Endothelial cell (in vitro differentiated cells): ENCODE measurements around the gene UTRN. TPM values are rescaled to one million over a fixed set of nuclear protein-coding genes. Genes with fewer than 3 reads are reported as not detected.

Experiments used
- DNase-seq: peaks from one replicate; pipeline ENCODE4 v3.0.0; 2021; ENCODE audit warnings: low spot score
- H3K27ac Mint-ChIP-seq: one replicate; pipeline ENCODE4 v1.8.0; 2021; ENCODE audit warnings: mixed read lengths, inconsistent platforms; ENCODE audit not compliant: unreplicated experiment
- H3K27me3 Mint-ChIP-seq: one replicate; pipeline ENCODE4 v1.8.0; 2021; ENCODE audit warnings: mild to moderate bottlenecking, moderate library complexity, mixed read lengths, inconsistent platforms; ENCODE audit not compliant: unreplicated experiment
- H3K36me3 Mint-ChIP-seq: one replicate; pipeline ENCODE4 v1.8.0; 2021; ENCODE audit warnings: mild to moderate bottlenecking, low read depth, mixed read lengths, inconsistent platforms; ENCODE audit not compliant: unreplicated experiment
- H3K4me1 Mint-ChIP-seq: one replicate; pipeline ENCODE4 v1.8.0; 2021; ENCODE audit warnings: mild to moderate bottlenecking, mixed read lengths, inconsistent platforms; ENCODE audit not compliant: unreplicated experiment
- H3K4me3 Mint-ChIP-seq: one replicate; pipeline ENCODE4 v1.8.0; 2021; ENCODE audit warnings: mild to moderate bottlenecking, mixed read lengths, inconsistent platforms; ENCODE audit not compliant: unreplicated experiment
- H3K9me3 Mint-ChIP-seq: one replicate; pipeline ENCODE4 v1.8.0; 2021; ENCODE audit warnings: mixed read lengths, inconsistent platforms; ENCODE audit not compliant: unreplicated experiment
- long read RNA-seq: library from polyadenylated mRNA; unstranded; transcript quantifications from one replicate; pipeline ENCODE4 v2.0.0, GENCODE V29; 2020; ENCODE audit not compliant: unreplicated experiment
- total RNA-seq: library from RNA; stranded (reverse); fragmentation: NEBNext Ultra II Directional; extraction: Animal tissue kit (Norgen Biotek cat#: 25700); gene quantifications from one replicate; pipeline ENCODE4 v1.2.1, GENCODE V29; 2021; ENCODE audit not compliant: unreplicated experiment
- TF ChIP-seq, protein P1 (sequence below): fragments of 200-600 bp; sonication (generic); IDR thresholded peaks from one replicate; pipeline ENCODE4 v1.5.0; 2021; ENCODE audit warnings: antibody characterized with exemption; ENCODE audit not compliant: unreplicated experiment

UTRN gene
- total RNA-seq, result 164 TPM
- long read RNA-seq, partial matches to known transcripts, result 7 of 17 reads
- long read RNA-seq, other reads (novel, unspliced or antisense), result 10 of 17 reads

DNA sequence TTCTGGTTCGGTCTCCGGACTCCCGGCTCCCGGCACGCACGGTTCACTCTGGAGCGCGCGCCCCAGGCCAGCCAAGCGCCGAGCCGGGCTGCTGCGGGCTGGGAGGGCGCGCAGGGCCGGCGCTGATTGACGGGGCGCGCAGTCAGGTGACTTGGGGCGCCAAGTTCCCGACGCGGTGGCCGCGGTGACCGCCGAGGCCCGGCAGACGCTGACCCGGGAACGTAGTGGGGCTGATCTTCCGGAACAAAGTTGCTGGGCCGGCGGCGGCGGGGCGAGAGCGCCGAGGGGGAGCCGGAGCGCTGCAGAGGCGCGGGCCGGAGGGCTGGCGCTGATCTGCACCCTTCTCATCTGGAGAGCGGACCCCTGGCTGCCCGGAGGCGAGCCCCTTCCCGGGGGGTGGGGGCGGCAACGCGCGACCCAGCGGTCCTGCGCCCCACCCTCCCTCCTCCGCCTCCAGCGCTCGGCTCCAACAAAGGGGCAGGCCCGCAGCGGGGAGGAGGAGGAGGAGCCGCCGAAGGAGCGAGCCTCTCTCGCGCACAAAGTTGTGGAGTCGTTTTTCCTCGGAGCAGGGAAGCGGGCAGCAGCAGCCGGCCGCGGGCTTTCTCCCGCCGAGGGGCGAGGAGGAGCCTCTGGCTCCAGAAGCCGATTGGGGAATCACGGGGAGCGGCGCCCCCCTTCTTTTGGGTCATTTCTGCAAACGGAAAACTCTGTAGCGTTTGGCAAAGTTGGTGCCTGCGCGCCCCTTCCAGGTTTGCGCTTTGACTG is at the start of gene UTRN:
Gene UTRN (plus strand): TSS at position 553 of the 765 bp plus-strand sequence. CDS start 6,494 bp downstream, outside the sequence.
- TF ChIP-seq, protein P1, sequence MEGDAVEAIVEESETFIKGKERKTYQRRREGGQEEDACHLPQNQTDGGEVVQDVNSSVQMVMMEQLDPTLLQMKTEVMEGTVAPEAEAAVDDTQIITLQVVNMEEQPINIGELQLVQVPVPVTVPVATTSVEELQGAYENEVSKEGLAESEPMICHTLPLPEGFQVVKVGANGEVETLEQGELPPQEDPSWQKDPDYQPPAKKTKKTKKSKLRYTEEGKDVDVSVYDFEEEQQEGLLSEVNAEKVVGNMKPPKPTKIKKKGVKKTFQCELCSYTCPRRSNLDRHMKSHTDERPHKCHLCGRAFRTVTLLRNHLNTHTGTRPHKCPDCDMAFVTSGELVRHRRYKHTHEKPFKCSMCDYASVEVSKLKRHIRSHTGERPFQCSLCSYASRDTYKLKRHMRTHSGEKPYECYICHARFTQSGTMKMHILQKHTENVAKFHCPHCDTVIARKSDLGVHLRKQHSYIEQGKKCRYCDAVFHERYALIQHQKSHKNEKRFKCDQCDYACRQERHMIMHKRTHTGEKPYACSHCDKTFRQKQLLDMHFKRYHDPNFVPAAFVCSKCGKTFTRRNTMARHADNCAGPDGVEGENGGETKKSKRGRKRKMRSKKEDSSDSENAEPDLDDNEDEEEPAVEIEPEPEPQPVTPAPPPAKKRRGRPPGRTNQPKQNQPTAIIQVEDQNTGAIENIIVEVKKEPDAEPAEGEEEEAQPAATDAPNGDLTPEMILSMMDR, result no peak
- no peaks in the 10 kb centered on the region for H3K36me3 Mint-ChIP-seq
- peak; percentile 80 for DNase-seq
- no peaks in the 10 kb centered on the region for H3K9me3 Mint-ChIP-seq
- peak within 1 kb of the TSS; percentile 57 for H3K27ac Mint-ChIP-seq
- peaks cover 8% of the 10 kb centered on the region for H3K4me1 Mint-ChIP-seq
- H3K27me3 Mint-ChIP-seq, result peaks cover 3% of the 10 kb centered on the region
- H3K4me3 Mint-ChIP-seq, result peak within 1 kb of the TSS; percentile 98

- TF ChIP-seq, protein P1, result no peak
- no peak overlapping the region for H3K27ac Mint-ChIP-seq
- H3K9me3 Mint-ChIP-seq, result no peaks in the 10 kb centered on the region
- no peaks in the 10 kb centered on the region for H3K27me3 Mint-ChIP-seq
- H3K4me1 Mint-ChIP-seq, result no peaks in the 10 kb centered on the region
- H3K36me3 Mint-ChIP-seq, result no peaks in the 10 kb centered on the region
- no peak for DNase-seq
- no peak overlapping the region for H3K4me3 Mint-ChIP-seq
Observed at GRCh38 chr6:144244688-144245087, 40.4 kb upstream of the UTRN start.

- TF ChIP-seq, protein P1, result no peak
- no peaks in the 10 kb centered on the region for H3K27me3 Mint-ChIP-seq
- H3K27ac Mint-ChIP-seq, result no peak overlapping the region
- H3K36me3 Mint-ChIP-seq, result no peaks in the 10 kb centered on the region
- no peak overlapping the region for H3K4me3 Mint-ChIP-seq
- H3K4me1 Mint-ChIP-seq, result no peaks in the 10 kb centered on the region
- no peak for DNase-seq
- no peaks in the 10 kb centered on the region for H3K9me3 Mint-ChIP-seq
Observed at GRCh38 chr6:144246988-144247387, 38.1 kb upstream of the UTRN start.

DNA sequence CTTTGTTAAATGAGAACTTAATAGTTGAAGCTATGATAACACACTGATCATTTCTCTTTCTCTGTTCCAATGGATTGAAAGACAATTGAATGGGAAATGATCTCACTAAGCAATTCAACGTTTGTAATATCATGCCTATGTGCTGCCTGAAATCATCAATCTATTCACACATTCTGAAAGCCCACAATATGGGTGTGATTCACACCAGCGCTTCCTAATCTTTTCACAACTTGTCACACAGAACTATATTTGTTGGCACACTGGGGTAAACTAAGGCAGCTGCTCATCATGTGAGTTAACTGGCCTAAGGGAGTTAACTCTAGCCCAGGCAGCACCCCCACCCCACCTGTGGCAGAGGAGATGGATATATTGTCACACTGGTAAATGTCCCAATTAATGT is 37.1 kb upstream of the UTRN start:
- Mint-ChIP-seq H3K36me3 (no peaks in the 10 kb centered on the region), H3K4me1 (no peaks in the 10 kb centered on the region), H3K27me3 (no peaks in the 10 kb centered on the region), H3K27ac (no peak overlapping the region), H3K4me3 (no peak overlapping the region), H3K9me3 (no peaks in the 10 kb centered on the region)
- no peak for DNase-seq
- TF ChIP-seq, protein P1, result no peak
